H1 (cell line): ENCODE results near the gene TMEM51. TPM values are rescaled to one million over a fixed set of nuclear protein-coding genes. Genes with fewer than 3 reads are reported as not detected.

Source experiments
- CTCF ChIA-PET: fragments of 300-600 bp; sonication (Branson Sonifier 250); formaldehyde crosslinking; loops from one replicate; lab custom pipeline; 2021; ENCODE audit not compliant: partially characterized antibody; lab: Charles Lee
- POLR2A ChIA-PET: fragments of 300-600 bp; sonication (Branson Sonifier 250); formaldehyde crosslinking; loops from one replicate; lab custom pipeline; 2021; ENCODE audit warnings: inconsistent platforms; ENCODE audit not compliant: partially characterized antibody; lab: Charles Lee
- DNase-seq, 2 experiments: peaks; one replicate each; pipeline versions ENCODE4 v3.0.0 to v3.0.0-alpha.2; 2010 to 2022; ENCODE audit warnings: low spot score in 2 of 2, low read depth in 1 of 2, mixed read lengths in 1 of 2
- FAIRE-seq: peaks from 2 replicates; lab custom pipeline; 2011; peaks lifted over from hg19 to GRCh38; lab: Jason Lieb, UNC
- H2AFZ ChIP-seq: 2 replicates; pipeline ENCODE4 v1.8.1; 2012; ENCODE audit warnings: low read length, inconsistent platforms
- H2AK5ac ChIP-seq: 2 replicates; pipeline ENCODE4 v1.6.1; 2013; ENCODE audit warnings: low read depth, low read length
- H2BK120ac ChIP-seq: replicated peaks from 2 replicates; pipeline ENCODE3; 2013; ENCODE audit warnings: low read depth, low read length, inconsistent platforms
- H2BK12ac ChIP-seq: 2 replicates; pipeline ENCODE4 v1.6.1; 2013; ENCODE audit warnings: low read depth, low read length
- H2BK15ac ChIP-seq: 2 replicates; pipeline ENCODE4 v1.6.1; 2013; ENCODE audit warnings: low read length
- H2BK20ac ChIP-seq: 2 replicates; pipeline ENCODE4 v1.6.1; 2013; ENCODE audit warnings: low read length
- H2BK5ac ChIP-seq: 2 replicates; pipeline ENCODE4 v1.6.1; 2013; ENCODE audit warnings: low read depth, low read length
- H3K14ac ChIP-seq: 2 replicates; pipeline ENCODE4 v1.6.1; 2013; ENCODE audit warnings: inconsistent platforms; ENCODE audit not compliant: insufficient read length
- H3K18ac ChIP-seq: 2 replicates; pipeline ENCODE4 v1.6.1; 2013; ENCODE audit warnings: low read length; ENCODE audit errors: extremely low read depth
- H3K23ac ChIP-seq: 2 replicates; pipeline ENCODE4 v1.6.1; 2013; ENCODE audit warnings: inconsistent platforms; ENCODE audit not compliant: insufficient read length
- H3K23me2 ChIP-seq: 2 replicates; pipeline ENCODE4 v1.6.1; 2013; ENCODE audit warnings: low read depth, low read length
- H3K27ac ChIP-seq: 2 replicates; pipeline ENCODE4 v1.6.1; 2011; ENCODE audit warnings: low read depth, low read length, inconsistent platforms
- H3K27me3 ChIP-seq, 4 experiments: replicated peaks in 1 of 4; 1 replicate in 1 of 4; 2 replicates in 3 of 4; pipeline versions ENCODE4 v1.6.1 to v1.8.1; 2011 to 2013; ENCODE audit warnings: low read length in 3 of 4, mild to moderate bottlenecking in 3 of 4, inconsistent platforms in 2 of 4, mixed read lengths in 2 of 4, moderate library complexity in 1 of 4; ENCODE audit not compliant: control insufficient read depth in 3 of 4, insufficient read depth in 3 of 4; ENCODE audit errors: extremely low read depth in 1 of 4
- H3K36me3 ChIP-seq, 4 experiments: 2 replicates each; pipeline versions ENCODE4 v1.6.1 to v1.8.1; 2011 to 2013; ENCODE audit warnings: mild to moderate bottlenecking in 4 of 4, low read length in 3 of 4, moderate library complexity in 2 of 4, control low read depth in 1 of 4, inconsistent platforms in 1 of 4; ENCODE audit not compliant: insufficient read depth in 4 of 4, control insufficient read depth in 2 of 4
- H3K4ac ChIP-seq: replicated peaks from 2 replicates; pipeline ENCODE3; 2013; ENCODE audit warnings: low read length, low read depth, mixed read lengths, inconsistent platforms; ENCODE audit not compliant: insufficient read length
- H3K4me1 ChIP-seq, 4 experiments: replicated peaks in 1 of 4; 1 replicate in 1 of 4; 2 replicates in 3 of 4; pipeline versions ENCODE4 v1.6.1 to v1.8.1; 2011 to 2013; ENCODE audit warnings: low read length in 3 of 4, inconsistent platforms in 2 of 4, mixed read lengths in 1 of 4; ENCODE audit not compliant: insufficient read depth in 4 of 4, control insufficient read depth in 3 of 4
- H3K4me2 ChIP-seq, 2 experiments: 2 replicates each; pipeline versions ENCODE4 v1.6.1 to v1.8.1; 2011 to 2013; ENCODE audit warnings: low read depth in 2 of 2, low read length in 2 of 2, control low read depth in 1 of 2, inconsistent platforms in 1 of 2, mild to moderate bottlenecking in 1 of 2; ENCODE audit not compliant: insufficient read depth in 1 of 2
- H3K4me3 ChIP-seq, 4 experiments: fragments of 200-600, 300-600 bp in 1 of 4; sonication (generic), shearing (Covaris generic), sonication (Bioruptor Twin) in 1 of 4; 2 replicates each; pipeline versions ENCODE4 v1.5.1 to v1.8.1; 2011 to 2016; ENCODE audit warnings: low read length in 4 of 4, low read depth in 3 of 4, control low read depth in 2 of 4, inconsistent platforms in 2 of 4, mild to moderate bottlenecking in 2 of 4, mixed read lengths in 1 of 4, moderate library complexity in 1 of 4; ENCODE audit not compliant: insufficient read depth in 2 of 4; ENCODE audit errors: extremely low read depth in 1 of 4
- H3K56ac ChIP-seq: replicated peaks from 2 replicates; pipeline ENCODE3; 2013; ENCODE audit warnings: low read depth, mild to moderate bottlenecking, mixed read lengths, low read length, inconsistent platforms; ENCODE audit not compliant: insufficient read length
- H3K79me1 ChIP-seq: 2 replicates; pipeline ENCODE4 v1.6.1; 2013; ENCODE audit warnings: low read depth, low read length, control low read depth
- H3K79me2 ChIP-seq, 2 experiments: 2 replicates each; pipeline versions ENCODE4 v1.6.1 to v1.8.1; 2012 to 2013; ENCODE audit warnings: low read length in 2 of 2, mild to moderate bottlenecking in 2 of 2, inconsistent platforms in 1 of 2; ENCODE audit not compliant: insufficient read depth in 2 of 2, control insufficient read depth in 1 of 2
- H3K9ac ChIP-seq, 4 experiments: replicated peaks in 1 of 4; 1 replicate in 1 of 4; 2 replicates in 3 of 4; pipeline versions ENCODE4 v1.6.1 to v1.8.1; 2011 to 2013; ENCODE audit warnings: low read depth in 3 of 4, low read length in 3 of 4, control low read depth in 2 of 4, mild to moderate bottlenecking in 2 of 4, moderate library complexity in 2 of 4, inconsistent platforms in 1 of 4; ENCODE audit errors: extremely low read depth in 1 of 4
- H3K9me3 ChIP-seq, 2 experiments: 2 replicates each; pipeline versions ENCODE4 v1.6.1 to v1.8.1; 2012 to 2013; ENCODE audit warnings: mild to moderate bottlenecking in 2 of 2, moderate library complexity in 2 of 2, control low read depth in 1 of 2, inconsistent platforms in 1 of 2, low read depth in 1 of 2, low read length in 1 of 2, mixed read lengths in 1 of 2; ENCODE audit not compliant: insufficient read depth in 2 of 2
- H4K20me1 ChIP-seq, 2 experiments: replicated peaks in 1 of 2; 2 replicates each; pipeline versions ENCODE3 to v1.8.1; 2011 to 2013; ENCODE audit warnings: inconsistent platforms in 2 of 2, low read length in 2 of 2, mild to moderate bottlenecking in 1 of 2; ENCODE audit not compliant: insufficient read depth in 2 of 2, control insufficient read depth in 1 of 2
- H4K5ac ChIP-seq: 2 replicates; pipeline ENCODE4 v1.6.1; 2013; ENCODE audit warnings: low read length, low read depth, mixed read lengths, inconsistent platforms; ENCODE audit not compliant: insufficient read length
- H4K8ac ChIP-seq: 2 replicates; pipeline ENCODE4 v1.8.0; 2013; ENCODE audit warnings: mild to moderate bottlenecking, moderate library complexity, low read length, inconsistent platforms; ENCODE audit not compliant: insufficient read depth; ENCODE audit errors: extremely low read depth
- H4K91ac ChIP-seq: replicated peaks from 2 replicates; pipeline ENCODE3; 2013; ENCODE audit warnings: low read length, mixed read lengths, inconsistent platforms; ENCODE audit not compliant: insufficient read length
- CBX8 ChIP-seq: fragments of 300-800, 300-1000 bp; sonication (generic); IDR thresholded peaks from 2 replicates; pipeline ENCODE4 v1.7.1; 2016; ENCODE audit warnings: low read depth, low read length, borderline replicate concordance
- CEBPB ChIP-seq: IDR thresholded peaks from 2 replicates; pipeline ENCODE4 v1.6.1; 2012; ENCODE audit warnings: low read depth, low read length
- KDM4A ChIP-seq: IDR thresholded peaks from one replicate; pipeline ENCODE4 v1.7.1; 2012; ENCODE audit warnings: low read depth, mild to moderate bottlenecking, moderate library complexity, low read length, inconsistent platforms; ENCODE audit not compliant: severe bottlenecking
- MAFK ChIP-seq: IDR thresholded peaks from 2 replicates; pipeline ENCODE4 v1.6.1; 2012; ENCODE audit warnings: low read depth, mild to moderate bottlenecking, improper control_type of control experiment, low read length
- NANOG ChIP-seq: IDR thresholded peaks from 2 replicates; pipeline ENCODE4 v1.6.1; 2011; ENCODE audit warnings: low read length, low read depth, mild to moderate bottlenecking, inconsistent platforms; ENCODE audit not compliant: insufficient read depth, poor library complexity, severe bottlenecking
- RBBP5 ChIP-seq: IDR thresholded peaks from 2 replicates; pipeline ENCODE4 v1.7.1; 2012; ENCODE audit warnings: low read depth, mild to moderate bottlenecking, inconsistent platforms, low read length, moderate library complexity, borderline replicate concordance
- RNF2 ChIP-seq: fragments of 200-900, 300-1000 bp; sonication (generic); IDR thresholded peaks from 2 replicates; pipeline ENCODE4 v1.7.1; 2016; ENCODE audit warnings: borderline replicate concordance, low read depth, mild to moderate bottlenecking, antibody characterized with exemption, low read length; ENCODE audit not compliant: poor library complexity, severe bottlenecking; ENCODE audit errors: missing control alignments
- RXRA ChIP-seq: IDR thresholded peaks from 2 replicates; pipeline ENCODE4 v1.6.1; 2011; ENCODE audit warnings: low read depth, mild to moderate bottlenecking, low read length, moderate library complexity; ENCODE audit not compliant: insufficient read depth
- SRF ChIP-seq: IDR thresholded peaks from 2 replicates; pipeline ENCODE4 v1.6.1; 2011; ENCODE audit warnings: mild to moderate bottlenecking, low read depth, low read length, moderate library complexity
- TAF7 ChIP-seq: optimal IDR thresholded peaks from 2 replicates; pipeline ENCODE3; 2011; ENCODE audit warnings: low read depth, mild to moderate bottlenecking, inconsistent platforms, low read length, moderate library complexity, borderline replicate concordance
- TCF12 ChIP-seq: IDR thresholded peaks from 2 replicates; pipeline ENCODE4 v1.6.1; 2011; ENCODE audit warnings: low read depth, mild to moderate bottlenecking, low read length
- YY1 ChIP-seq: IDR thresholded peaks from 2 replicates; pipeline ENCODE4 v1.6.1; 2011; ENCODE audit warnings: low read depth, mild to moderate bottlenecking, low read length
- WGBS, 2 experiments: shearing (Covaris generic) in 1 of 2; methylation state at CpG; one replicate each; pipeline versions ENCODE4 v1.1.6 to v1.1.7; 2013 to 2015; ENCODE audit warnings: low lambda C conversion rate in 2 of 2, mixed read lengths in 2 of 2, inconsistent platforms in 1 of 2, low coverage in 1 of 2, missing lambda C conversion rate in 1 of 2; ENCODE audit not compliant: insufficient replicate concordance in 2 of 2, insufficient coverage in 1 of 2, insufficient read length in 1 of 2; ENCODE audit errors: extremely low coverage in 1 of 2, missing lambda C conversion rate in 1 of 2; 5-methylcytosine and 5-hydroxymethylcytosine counted together
- polyA plus RNA-seq, 7 experiments: library from polyadenylated mRNA; depleted of rRNA in 3 of 7; stranded (reverse) in 5 of 7; unstranded in 2 of 7; fragments of >200 nt in 5 of 7; fragments of 200-250 nt in 2 of 7; gene quantifications; 1 replicate in 5 of 7; 2 replicates in 1 of 7; 4 replicates in 1 of 7; pipeline versions ENCODE4 v1.2.1 to v1.2.3, GENCODE V29; 2011 to 2013; ENCODE audit warnings: missing spikeins in 2 of 7, mixed read lengths in 2 of 7
- total RNA-seq: library from RNA; stranded (reverse); fragmentation: NEBNext Ultra II Directional; extraction: Animal tissue kit (Norgen Biotek cat#: 25700); gene quantifications from 2 replicates; pipeline ENCODE4 v1.2.1, GENCODE V29; 2021
- TF ChIP-seq, protein P1 (sequence below): IDR thresholded peaks from 2 replicates; pipeline ENCODE4 v1.6.1; 2012; ENCODE audit warnings: inconsistent platforms

Gene TMEM51
- total and polyA plus RNA-seq, 2 of the 8 experiments (the other 6 are each of a cell fraction or from before 2014, with no cell fraction given) = 9.9 to 10.7 TPM

DNA sequence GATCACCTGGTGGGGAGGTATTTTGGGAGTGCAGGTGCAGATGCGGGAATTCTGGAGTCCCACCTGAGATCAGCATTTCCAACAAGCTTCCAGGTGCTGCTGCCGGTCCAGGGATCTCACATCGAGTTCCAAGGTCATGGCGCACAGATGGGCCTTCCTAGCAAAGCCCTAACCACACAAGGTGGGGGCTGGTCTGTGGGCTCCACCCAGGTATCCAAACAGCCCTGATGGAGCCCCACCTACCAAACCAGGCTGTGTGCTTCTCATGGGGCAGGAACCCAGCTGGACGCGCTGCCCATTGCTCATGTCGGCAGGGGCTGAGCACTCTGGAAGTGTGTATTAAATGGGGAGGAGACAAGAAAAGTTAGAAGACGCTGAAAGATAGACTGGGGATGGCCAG is 35.0 kb upstream of the TMEM51 start:
- Histone ChIP-seq H4K8ac (no peak overlapping the region; the same call in 1 of the 2 replicates), H2BK5ac (no peak overlapping the region), H4K91ac (no peak overlapping the region), H3K9me3 (no peaks in the 10 kb centered on the region), H3K23me2 (no peaks in the 10 kb centered on the region), H3K4ac (no peak overlapping the region), H3K18ac (no peak overlapping the region), H2AFZ (no peak overlapping the region), H3K9ac (no peak overlapping the region), H2BK20ac (no peak overlapping the region), H3K27me3 (no peaks in the 10 kb centered on the region; a peak in 1 of 7 replicates), H3K14ac (no peak overlapping the region), H2AK5ac (no peak overlapping the region), H3K4me2 (no peak overlapping the region), H3K4me3 (no peak overlapping the region), H3K4me1 (no peaks in the 10 kb centered on the region), H3K79me1 (no peaks in the 10 kb centered on the region), H4K5ac (no peak overlapping the region), H3K27ac (no peak overlapping the region), H3K56ac (no peak overlapping the region), H3K23ac (no peak overlapping the region), H2BK15ac (no peak overlapping the region), H2BK12ac (no peak overlapping the region), H2BK120ac (no peak overlapping the region), H4K20me1 (no peaks in the 10 kb centered on the region), H3K36me3 (peaks cover 0 to 3% (median 0%) of the 10 kb centered on the region in 4 experiments; a peak in 1 of 8 replicates), H3K79me2 (no peaks in the 10 kb centered on the region)
- 92% methylated on average over 8 of the region's 8 CpGs; no CpG with 5 or more reads in 1 of the 2 experiments for WGBS, 2 experiments
- no peak for DNase-seq
- TF ChIP-seq RXRA (no peak), KDM4A (no peak), RBBP5 (no peak), TCF12 (no peak), SRF (no peak), NANOG (no peak), YY1 (no peak), TAF7 (no peak), CBX8 (no peak), RNF2 (no peak), CEBPB (no peak), MAFK (no peak)
- TF ChIP-seq, protein P1, sequence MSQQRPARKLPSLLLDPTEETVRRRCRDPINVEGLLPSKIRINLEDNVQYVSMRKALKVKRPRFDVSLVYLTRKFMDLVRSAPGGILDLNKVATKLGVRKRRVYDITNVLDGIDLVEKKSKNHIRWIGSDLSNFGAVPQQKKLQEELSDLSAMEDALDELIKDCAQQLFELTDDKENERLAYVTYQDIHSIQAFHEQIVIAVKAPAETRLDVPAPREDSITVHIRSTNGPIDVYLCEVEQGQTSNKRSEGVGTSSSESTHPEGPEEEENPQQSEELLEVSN = no peak
- ChIA-PET POLR2A (no interaction called here), CTCF (interaction anchor here (0.6 to 0.9 kb wide), 4 partner anchors 10 to 154 kb away, joined by 3 to 4 read pairs (median 3); no protein-coding TSS in a partner anchor)
- FAIRE-seq = no peak
